Measurements from ENCODE around the gene CLIP1.

DNA sequence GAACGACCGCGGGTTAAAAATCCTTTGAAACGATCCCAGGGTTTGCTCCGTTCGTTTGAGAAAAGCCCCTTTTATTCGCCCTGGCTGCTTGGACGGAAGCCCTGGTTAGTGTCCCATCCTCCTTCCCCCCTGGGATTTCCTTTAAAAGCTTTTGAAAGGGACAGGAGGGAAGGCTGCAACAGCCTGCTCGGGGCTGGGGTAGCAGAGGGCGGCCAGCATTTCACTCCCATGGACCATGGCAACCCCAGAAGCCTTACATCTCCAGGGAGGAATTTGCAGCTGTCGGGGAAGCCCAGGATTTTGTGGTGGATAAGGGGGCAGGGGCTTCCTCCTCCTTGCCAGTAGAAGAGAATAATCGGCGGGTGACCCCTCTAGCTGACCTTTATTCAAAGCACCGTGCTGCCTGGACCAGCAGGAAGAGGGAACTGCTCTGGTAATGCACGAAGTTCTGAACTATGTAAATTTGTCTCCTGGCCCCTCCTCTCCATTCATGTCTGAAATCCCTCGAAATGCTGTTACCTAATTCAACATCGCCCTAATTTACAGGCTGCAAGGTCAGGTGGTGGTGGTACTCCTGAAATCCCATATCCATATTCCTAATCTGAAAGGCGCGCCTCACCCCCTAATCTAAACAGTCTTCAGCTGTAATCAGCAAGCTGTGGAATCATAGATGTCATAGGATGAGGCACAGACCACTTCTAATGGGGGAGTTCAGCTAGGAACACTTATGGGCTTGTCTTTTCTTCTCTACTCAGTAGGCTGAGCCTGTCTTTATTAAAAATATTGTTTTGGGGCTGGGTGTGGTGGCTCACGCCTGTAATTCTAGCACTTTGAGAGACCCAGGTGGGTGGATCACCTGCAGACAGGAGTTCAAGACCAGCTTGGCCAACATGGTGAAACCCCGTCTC lies 1.0 kb upstream of the CLIP1 start:
- TF ChIP-seq, protein P1, sequence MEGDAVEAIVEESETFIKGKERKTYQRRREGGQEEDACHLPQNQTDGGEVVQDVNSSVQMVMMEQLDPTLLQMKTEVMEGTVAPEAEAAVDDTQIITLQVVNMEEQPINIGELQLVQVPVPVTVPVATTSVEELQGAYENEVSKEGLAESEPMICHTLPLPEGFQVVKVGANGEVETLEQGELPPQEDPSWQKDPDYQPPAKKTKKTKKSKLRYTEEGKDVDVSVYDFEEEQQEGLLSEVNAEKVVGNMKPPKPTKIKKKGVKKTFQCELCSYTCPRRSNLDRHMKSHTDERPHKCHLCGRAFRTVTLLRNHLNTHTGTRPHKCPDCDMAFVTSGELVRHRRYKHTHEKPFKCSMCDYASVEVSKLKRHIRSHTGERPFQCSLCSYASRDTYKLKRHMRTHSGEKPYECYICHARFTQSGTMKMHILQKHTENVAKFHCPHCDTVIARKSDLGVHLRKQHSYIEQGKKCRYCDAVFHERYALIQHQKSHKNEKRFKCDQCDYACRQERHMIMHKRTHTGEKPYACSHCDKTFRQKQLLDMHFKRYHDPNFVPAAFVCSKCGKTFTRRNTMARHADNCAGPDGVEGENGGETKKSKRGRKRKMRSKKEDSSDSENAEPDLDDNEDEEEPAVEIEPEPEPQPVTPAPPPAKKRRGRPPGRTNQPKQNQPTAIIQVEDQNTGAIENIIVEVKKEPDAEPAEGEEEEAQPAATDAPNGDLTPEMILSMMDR (IDR thresholded peaks at IDR 0.05): no peak
- TF ChIP-seq POLR2A (IDR thresholded peaks at IDR 0.05): no peak

Measured in Peyer's patch (tissue), 4 donors.